Suprapubic skin (tissue), 4 donors: ENCODE measurements around the gene SLC49A3.

ENCODE experiments used
- EP300 ChIP-seq: sonication (generic); formaldehyde crosslinking; IDR thresholded peaks from one replicate; pipeline ENCODE4 v1.6.1; 2017; ENCODE audit warnings: antibody characterized with exemption
- POLR2A ChIP-seq, 2 donors: fragments of 450-650 bp; IDR thresholded peaks; one replicate each; pipeline ENCODE4 v1.6.1; 2017; ENCODE audit warnings: antibody characterized with exemption in 2 of 2, mild to moderate bottlenecking in 2 of 2, moderate library complexity in 2 of 2
- POLR2AphosphoS5 ChIP-seq, 3 donors: sonication (generic); formaldehyde crosslinking; IDR thresholded peaks; one replicate each; pipeline ENCODE4 v1.6.1; 2017; ENCODE audit warnings: antibody characterized with exemption in 3 of 3
- TF ChIP-seq, protein P1 (sequence below), 2 donors: fragments of 200-600 bp in 1 of 2; fragments of 450-650 bp in 1 of 2; sonication (generic) in 1 of 2; IDR thresholded peaks; one replicate each; pipeline ENCODE4 v1.5.1; 2016 to 2019; ENCODE audit warnings: antibody characterized with exemption in 2 of 2, mild to moderate bottlenecking in 1 of 2, moderate library complexity in 1 of 2

DNA sequence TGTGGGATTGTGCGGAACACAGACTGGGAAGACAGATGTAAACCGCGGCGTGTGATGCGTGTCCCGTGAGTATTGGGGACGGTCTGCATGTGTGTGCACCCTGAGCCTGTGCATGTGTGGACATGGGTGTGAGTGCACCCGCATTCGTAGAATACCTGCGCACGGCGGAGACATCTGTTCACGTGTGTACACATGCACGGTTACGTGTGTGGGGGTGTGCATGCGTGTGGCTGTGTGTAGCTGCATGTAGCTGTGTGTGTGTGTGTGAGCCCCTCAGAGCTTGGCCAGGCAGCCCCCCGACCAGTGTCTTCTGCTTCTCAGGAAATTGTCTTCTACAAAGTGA is 34.5 kb downstream of the SLC49A3 start:
- TF ChIP-seq POLR2A (IDR thresholded peaks at IDR 0.05) (no peak), POLR2AphosphoS5 (IDR thresholded peaks at IDR 0.05) (no peak), EP300 (no peak)
- TF ChIP-seq, protein P1, sequence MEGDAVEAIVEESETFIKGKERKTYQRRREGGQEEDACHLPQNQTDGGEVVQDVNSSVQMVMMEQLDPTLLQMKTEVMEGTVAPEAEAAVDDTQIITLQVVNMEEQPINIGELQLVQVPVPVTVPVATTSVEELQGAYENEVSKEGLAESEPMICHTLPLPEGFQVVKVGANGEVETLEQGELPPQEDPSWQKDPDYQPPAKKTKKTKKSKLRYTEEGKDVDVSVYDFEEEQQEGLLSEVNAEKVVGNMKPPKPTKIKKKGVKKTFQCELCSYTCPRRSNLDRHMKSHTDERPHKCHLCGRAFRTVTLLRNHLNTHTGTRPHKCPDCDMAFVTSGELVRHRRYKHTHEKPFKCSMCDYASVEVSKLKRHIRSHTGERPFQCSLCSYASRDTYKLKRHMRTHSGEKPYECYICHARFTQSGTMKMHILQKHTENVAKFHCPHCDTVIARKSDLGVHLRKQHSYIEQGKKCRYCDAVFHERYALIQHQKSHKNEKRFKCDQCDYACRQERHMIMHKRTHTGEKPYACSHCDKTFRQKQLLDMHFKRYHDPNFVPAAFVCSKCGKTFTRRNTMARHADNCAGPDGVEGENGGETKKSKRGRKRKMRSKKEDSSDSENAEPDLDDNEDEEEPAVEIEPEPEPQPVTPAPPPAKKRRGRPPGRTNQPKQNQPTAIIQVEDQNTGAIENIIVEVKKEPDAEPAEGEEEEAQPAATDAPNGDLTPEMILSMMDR (IDR thresholded peaks at IDR 0.05), result no peak
